ENCODE data around the gene ZGPAT. TPM values are rescaled to one million over a fixed set of nuclear protein-coding genes. Genes with fewer than 3 reads are reported as not detected.

Gene ZGPAT
- total and polyA plus RNA-seq, 2 of the 13 experiments (the other 11 are each of a cell fraction or from before 2014, with no cell fraction given) = 23.0 to 41.9 TPM

GRCh38 chr20:63706027-63706695 is 1.7 kb upstream of the ZGPAT start (continued):
- TF ChIP-seq ZNF687 (CRISPR knock-in tag; IDR thresholded peaks at IDR 0.05) = no peak
- 0 out of 2 replicates have a peak, but pooled peaks have one; percentile 51 for TF ChIP-seq ZFP90 (CRISPR knock-in tag; IDR thresholded peaks at IDR 0.05; ENCODE audit: borderline replicate concordance)
- no peak for TF ChIP-seq PITX1 (CRISPR knock-in tag; IDR thresholded peaks at IDR 0.05)
- TF ChIP-seq MAF1 (CRISPR knock-in tag; IDR thresholded peaks at IDR 0.05; ENCODE audit: borderline replicate concordance) = no peak
- TF ChIP-seq RCOR2 (CRISPR knock-in tag; IDR thresholded peaks at IDR 0.05) = no peak
- TF ChIP-seq MTERF4 (CRISPR knock-in tag; IDR thresholded peaks at IDR 0.05) = no peak
- 0 out of 2 replicates have a peak, but pooled peaks have one; percentile 17 for TF ChIP-seq SMAD9 (CRISPR knock-in tag; IDR thresholded peaks at IDR 0.05)
- TF ChIP-seq MAX (IDR thresholded peaks at IDR 0.05) = no peak
- TF ChIP-seq ATAD3A (CRISPR knock-in tag; IDR thresholded peaks at IDR 0.05) = no peak
- TF ChIP-seq ZNF547 (CRISPR knock-in tag; IDR thresholded peaks at IDR 0.05) = no peak
- peak; percentile 56; the same call in 1 of the 2 replicates for TF ChIP-seq ZNF891 (CRISPR knock-in tag; IDR thresholded peaks at IDR 0.05)
- TF ChIP-seq RERE (CRISPR knock-in tag; IDR thresholded peaks at IDR 0.05; ENCODE audit: low read depth) = no peak
- no peak for TF ChIP-seq HDAC2 (CRISPR knock-in tag; IDR thresholded peaks at IDR 0.05)
- TF ChIP-seq SRSF1 (optimal IDR thresholded peaks at IDR 0.05; ENCODE audit: low read depth, low read length) = peak; percentile 2
- TF ChIP-seq ZNF235 (CRISPR knock-in tag; IDR thresholded peaks at IDR 0.05; ENCODE audit: borderline replicate concordance) = no peak
- no peak for TF ChIP-seq RFX3 (CRISPR knock-in tag; IDR thresholded peaks at IDR 0.05)
- no peak for TF ChIP-seq RBM22 (optimal IDR thresholded peaks at IDR 0.05; ENCODE audit: low read length)
